Astrocyte of the cerebellum (primary cell): Measurements from ENCODE around the gene DRGX.

Source experiments
- DNase-seq: peaks from one replicate; pipeline ENCODE4 v3.0.0-alpha.2; 2011; ENCODE audit warnings: low read depth
- H3K4me3 ChIP-seq: 2 replicates; pipeline ENCODE4 v1.5.1; 2011; ENCODE audit warnings: mild to moderate bottlenecking, low read depth, low read length, moderate library complexity
- in situ Hi-C: cut with HindIII; loops from 2 replicates; pipeline ENCODE4 v1.10.0; 2017; ENCODE audit warnings: low sequenced_read_pairs
- TF ChIP-seq, protein P1 (sequence below): IDR thresholded peaks from 2 replicates; pipeline ENCODE4 v1.5.1; 2012; ENCODE audit warnings: low read length, low read depth, moderate library complexity, mild to moderate bottlenecking; ENCODE audit errors: missing control alignments

Gene DRGX

DNA sequence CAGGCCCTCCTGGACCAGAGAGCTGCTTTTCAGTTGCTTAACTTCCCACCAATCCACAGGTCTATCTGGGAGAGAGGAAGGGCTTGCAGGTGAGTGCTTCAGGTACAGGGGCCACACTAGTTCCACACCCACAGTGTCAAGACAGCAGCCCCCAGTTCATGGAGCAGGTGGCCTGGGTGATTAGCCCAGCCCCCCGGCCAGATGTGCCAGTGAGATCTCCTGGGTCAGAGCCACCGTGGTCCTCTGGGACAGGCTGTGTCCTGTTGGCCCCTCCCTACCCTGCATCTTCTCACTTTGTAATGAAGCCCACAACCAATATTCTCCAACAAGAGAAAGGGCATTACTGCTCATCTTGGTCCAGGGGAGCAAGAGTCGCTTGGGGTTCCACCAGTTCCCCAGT, 30.6 kb downstream of the DRGX start:
- H3K4me3 ChIP-seq: no peak overlapping the region
- TF ChIP-seq, protein P1, sequence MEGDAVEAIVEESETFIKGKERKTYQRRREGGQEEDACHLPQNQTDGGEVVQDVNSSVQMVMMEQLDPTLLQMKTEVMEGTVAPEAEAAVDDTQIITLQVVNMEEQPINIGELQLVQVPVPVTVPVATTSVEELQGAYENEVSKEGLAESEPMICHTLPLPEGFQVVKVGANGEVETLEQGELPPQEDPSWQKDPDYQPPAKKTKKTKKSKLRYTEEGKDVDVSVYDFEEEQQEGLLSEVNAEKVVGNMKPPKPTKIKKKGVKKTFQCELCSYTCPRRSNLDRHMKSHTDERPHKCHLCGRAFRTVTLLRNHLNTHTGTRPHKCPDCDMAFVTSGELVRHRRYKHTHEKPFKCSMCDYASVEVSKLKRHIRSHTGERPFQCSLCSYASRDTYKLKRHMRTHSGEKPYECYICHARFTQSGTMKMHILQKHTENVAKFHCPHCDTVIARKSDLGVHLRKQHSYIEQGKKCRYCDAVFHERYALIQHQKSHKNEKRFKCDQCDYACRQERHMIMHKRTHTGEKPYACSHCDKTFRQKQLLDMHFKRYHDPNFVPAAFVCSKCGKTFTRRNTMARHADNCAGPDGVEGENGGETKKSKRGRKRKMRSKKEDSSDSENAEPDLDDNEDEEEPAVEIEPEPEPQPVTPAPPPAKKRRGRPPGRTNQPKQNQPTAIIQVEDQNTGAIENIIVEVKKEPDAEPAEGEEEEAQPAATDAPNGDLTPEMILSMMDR: no peak
- in situ Hi-C loops: no loop called here
- DNase-seq: no peak

GRCh38 chr10:49364747-49365146, 31.1 kb downstream of the DRGX start:
- TF ChIP-seq, protein P1: no peak
- H3K4me3 ChIP-seq: no peak overlapping the region
- no peak for DNase-seq
- in situ Hi-C loops: no loop called here

DNA sequence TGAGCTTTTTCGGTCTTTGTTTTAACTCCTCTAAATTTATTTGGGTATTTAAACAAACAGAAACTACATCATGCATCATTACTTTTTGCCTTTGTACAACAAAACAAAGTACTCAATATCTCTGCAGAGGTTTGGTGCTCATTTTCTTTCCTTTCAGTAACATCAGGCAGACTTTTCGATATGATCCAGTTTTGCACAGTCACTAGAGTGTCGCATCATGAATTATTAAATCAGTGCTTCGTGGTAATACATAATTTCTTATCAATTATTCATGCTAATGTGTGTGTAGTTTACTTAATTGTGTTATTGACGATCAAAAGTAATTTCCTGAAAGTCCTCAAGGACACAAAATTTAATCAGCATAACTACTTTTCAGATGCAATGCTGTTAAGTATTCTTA, 31.8 kb downstream of the DRGX start:
- TF ChIP-seq, protein P1: no peak
- no peak overlapping the region for H3K4me3 ChIP-seq
- in situ Hi-C loops: no loop called here
- DNase-seq: no peak

DNA sequence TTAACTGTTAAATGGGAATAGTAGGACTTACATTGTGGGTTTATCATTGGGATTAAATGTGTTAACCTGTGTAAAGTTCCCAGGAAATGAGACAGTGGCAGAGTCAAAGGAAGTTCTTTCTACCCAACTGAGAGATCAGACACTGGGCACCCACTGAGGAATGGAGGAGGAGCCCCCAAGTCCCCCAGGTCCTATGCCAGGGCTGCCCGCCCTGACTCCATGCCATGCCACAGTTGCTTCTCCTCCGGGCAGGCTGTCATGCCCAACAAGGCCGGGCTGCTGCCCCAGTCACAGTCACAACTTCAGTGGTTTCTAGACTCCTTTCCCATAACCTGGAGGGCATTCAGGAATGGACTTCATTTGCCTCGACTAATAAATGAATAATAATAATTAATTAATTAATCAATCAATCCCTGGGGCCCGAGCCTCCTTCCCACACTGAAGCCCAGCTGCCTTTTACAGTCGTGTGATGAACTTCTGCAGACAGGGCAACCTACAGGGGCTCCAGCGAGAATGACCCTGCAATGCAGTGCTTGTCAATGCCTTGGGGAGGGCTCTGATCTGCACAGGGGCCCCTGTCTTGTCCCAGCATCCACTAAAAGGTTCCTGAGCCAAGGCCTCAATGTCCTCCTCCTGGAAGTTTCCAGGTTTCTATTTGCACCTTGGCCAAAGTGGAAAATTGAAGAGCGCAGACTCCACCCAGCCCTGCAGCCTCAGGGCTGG, 32.4 kb downstream of the DRGX start:
- H3K4me3 ChIP-seq: no peak overlapping the region
- TF ChIP-seq, protein P1: no peak
- no peak for DNase-seq
- in situ Hi-C loops: no loop called here

DNA sequence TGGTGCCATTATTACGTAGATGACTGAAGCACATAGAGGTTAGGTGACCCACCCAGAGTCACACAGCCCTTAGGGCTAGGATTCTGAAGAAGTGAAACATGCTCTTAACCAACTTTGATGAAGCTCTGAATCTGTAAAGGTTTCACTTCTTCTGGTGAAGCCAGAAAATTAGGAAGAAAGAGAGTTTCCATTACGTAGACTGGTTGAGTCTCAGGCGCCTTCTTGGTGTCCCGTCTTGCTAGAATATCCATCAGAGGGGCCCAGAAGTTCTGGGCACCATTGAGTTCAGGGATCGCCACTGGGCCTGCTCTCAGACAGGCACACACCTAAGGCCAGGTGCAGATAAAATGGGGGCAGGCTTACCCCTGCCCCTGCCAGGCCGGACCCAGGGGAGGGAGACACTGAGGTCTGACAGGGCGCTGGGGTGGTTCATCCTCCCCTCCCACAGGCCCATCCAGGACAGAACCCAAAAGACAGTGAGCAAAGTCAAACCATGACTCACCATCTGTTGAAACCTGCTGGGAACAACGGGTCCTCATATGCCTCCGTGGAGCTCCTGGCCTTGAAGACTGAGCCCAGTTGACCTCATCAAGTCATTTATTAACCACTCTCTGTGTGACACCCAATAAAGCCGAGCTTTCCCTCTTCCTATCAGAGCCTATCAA, 33.2 kb downstream of the DRGX start:
- no peak overlapping the region for H3K4me3 ChIP-seq
- TF ChIP-seq, protein P1: no peak
- no peak for DNase-seq
- in situ Hi-C loops: no loop called here

DNA sequence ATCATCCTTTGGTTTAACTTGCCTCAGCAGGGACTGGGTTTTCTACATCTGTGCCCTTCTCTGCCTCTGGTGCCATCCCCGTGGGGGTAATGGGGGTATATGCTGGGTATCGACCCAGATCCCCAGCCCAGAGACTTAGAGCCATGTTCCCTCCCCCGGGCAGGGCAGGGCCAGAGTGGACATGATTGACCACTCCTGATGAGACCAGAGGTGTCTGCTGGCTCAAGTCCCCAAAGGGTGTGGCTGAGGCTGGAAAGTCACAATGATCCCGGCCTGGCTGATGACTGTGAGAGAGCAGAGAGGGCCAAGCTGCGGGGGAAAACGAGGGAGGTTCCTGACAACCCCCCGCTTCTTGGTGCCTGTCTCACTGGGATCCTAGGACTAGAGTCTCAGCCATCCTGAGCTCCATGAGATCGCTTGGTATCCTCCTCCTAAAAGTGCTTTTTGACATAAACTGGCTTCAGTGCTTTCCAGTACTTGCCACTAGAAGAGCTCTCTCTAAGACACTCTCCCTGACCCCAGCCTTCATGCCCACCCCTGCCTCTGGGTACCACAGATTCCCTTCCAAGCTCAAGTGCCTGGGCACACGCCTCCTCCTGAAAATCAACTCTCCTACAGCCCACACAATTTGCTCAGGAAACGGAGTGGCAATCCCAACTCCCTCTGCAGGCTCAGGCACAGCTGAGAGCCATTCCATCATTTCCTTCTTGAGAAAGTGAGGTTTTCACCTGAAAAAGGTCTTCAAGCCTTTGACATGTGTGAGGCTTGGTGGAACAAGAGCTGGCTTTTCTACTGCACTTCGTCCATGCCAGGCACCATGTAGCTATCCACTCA, 33.9 kb downstream of the DRGX start:
- no peak for DNase-seq
- H3K4me3 ChIP-seq: no peak overlapping the region
- TF ChIP-seq, protein P1: no peak
- in situ Hi-C loops: no loop called here
